ENCODE results near the gene ANO7. TPM values are rescaled to one million over a fixed set of nuclear protein-coding genes. Genes with fewer than 3 reads are reported as not detected.

The ANO7 gene
- total RNA-seq, 1 experiment from 2014 or later = 7.7 TPM

- CTCF ChIA-PET = no interaction called here
- Mint-ChIP-seq H3K4me1 (ENCODE audit: low read depth, unreplicated experiment) (no peaks in the 10 kb centered on the region), H3K27ac (ENCODE audit: unreplicated experiment) (no peak overlapping the region), H3K36me3 (ENCODE audit: insufficient read depth, unreplicated experiment) (peaks cover 5% of the 10 kb centered on the region), H3K9me3 (ENCODE audit: low read depth, unreplicated experiment) (no peaks in the 10 kb centered on the region), H3K4me3 (ENCODE audit: low read depth, unreplicated experiment) (no peak overlapping the region), H3K27me3 (ENCODE audit: unreplicated experiment) (peaks cover 87% of the 10 kb centered on the region)
- BruUV-seq (replicated peaks) = no TSS peak
- no peak for TF ChIP-seq CTCF (IDR thresholded peaks at IDR 0.05; ENCODE audit: unreplicated experiment)
- DNase-seq = no peak
- intact Hi-C loops (cut with micrococcal nuclease; ENCODE audit: unreplicated experiment) = no loop called here
Observed at GRCh38 chr2:241211276-241211675, 22.8 kb downstream of the ANO7 start.

- H3K27me3 Mint-ChIP-seq (ENCODE audit: unreplicated experiment) = peaks cover 83% of the 10 kb centered on the region
- CTCF ChIA-PET = no interaction called here
- TF ChIP-seq CTCF (IDR thresholded peaks at IDR 0.05; ENCODE audit: unreplicated experiment) = no peak
- no TSS peak for BruUV-seq (replicated peaks)
- intact Hi-C loops (cut with micrococcal nuclease; ENCODE audit: unreplicated experiment) = no loop called here
- no peaks in the 10 kb centered on the region for H3K4me1 Mint-ChIP-seq (ENCODE audit: low read depth, unreplicated experiment)
- no peaks in the 10 kb centered on the region for H3K9me3 Mint-ChIP-seq (ENCODE audit: low read depth, unreplicated experiment)
- no peak overlapping the region for H3K4me3 Mint-ChIP-seq (ENCODE audit: low read depth, unreplicated experiment)
- H3K36me3 Mint-ChIP-seq (ENCODE audit: insufficient read depth, unreplicated experiment) = peaks cover 22% of the 10 kb centered on the region
- DNase-seq = no peak
- H3K27ac Mint-ChIP-seq (ENCODE audit: unreplicated experiment) = no peak overlapping the region
Observed at GRCh38 chr2:241213041-241213440, 24.6 kb downstream of the ANO7 start.

GRCh38 chr2:241213567-241213966 lies 25.1 kb downstream of the ANO7 start:
- Mint-ChIP-seq H3K4me3 (ENCODE audit: low read depth, unreplicated experiment) (no peak overlapping the region), H3K4me1 (ENCODE audit: low read depth, unreplicated experiment) (no peaks in the 10 kb centered on the region), H3K27ac (ENCODE audit: unreplicated experiment) (no peak overlapping the region), H3K27me3 (ENCODE audit: unreplicated experiment) (peaks cover 78% of the 10 kb centered on the region), H3K36me3 (ENCODE audit: insufficient read depth, unreplicated experiment) (peaks cover 27% of the 10 kb centered on the region), H3K9me3 (ENCODE audit: low read depth, unreplicated experiment) (no peaks in the 10 kb centered on the region)
- BruUV-seq (replicated peaks) = no TSS peak
- intact Hi-C loops (cut with micrococcal nuclease; ENCODE audit: unreplicated experiment) = no loop called here
- DNase-seq = no peak
- CTCF ChIA-PET = no interaction called here
- no peak for TF ChIP-seq CTCF (IDR thresholded peaks at IDR 0.05; ENCODE audit: unreplicated experiment)

- peaks cover 34% of the 10 kb centered on the region for H3K36me3 Mint-ChIP-seq (ENCODE audit: insufficient read depth, unreplicated experiment)
- H3K4me3 Mint-ChIP-seq (ENCODE audit: low read depth, unreplicated experiment) = no peak overlapping the region
- CTCF ChIA-PET = interaction anchor here (0.6 kb wide), 2 partner anchors 10 to 42 kb away, joined by 3 read pairs; no protein-coding TSS in a partner anchor
- no peak overlapping the region for H3K27ac Mint-ChIP-seq (ENCODE audit: unreplicated experiment)
- BruUV-seq (replicated peaks) = no TSS peak
- H3K27me3 Mint-ChIP-seq (ENCODE audit: unreplicated experiment) = peaks cover 71% of the 10 kb centered on the region
- peaks cover 3% of the 10 kb centered on the region for H3K4me1 Mint-ChIP-seq (ENCODE audit: low read depth, unreplicated experiment)
- no peak for TF ChIP-seq CTCF (IDR thresholded peaks at IDR 0.05; ENCODE audit: unreplicated experiment)
- intact Hi-C loops (cut with micrococcal nuclease; ENCODE audit: unreplicated experiment) = no loop called here
- DNase-seq = no peak
- no peaks in the 10 kb centered on the region for H3K9me3 Mint-ChIP-seq (ENCODE audit: low read depth, unreplicated experiment)
Observed at GRCh38 chr2:241214209-241214608, 25.7 kb downstream of the ANO7 start.

Data from Calu3 (cell line).